ENCODE results near the gene RBM6.

DNA sequence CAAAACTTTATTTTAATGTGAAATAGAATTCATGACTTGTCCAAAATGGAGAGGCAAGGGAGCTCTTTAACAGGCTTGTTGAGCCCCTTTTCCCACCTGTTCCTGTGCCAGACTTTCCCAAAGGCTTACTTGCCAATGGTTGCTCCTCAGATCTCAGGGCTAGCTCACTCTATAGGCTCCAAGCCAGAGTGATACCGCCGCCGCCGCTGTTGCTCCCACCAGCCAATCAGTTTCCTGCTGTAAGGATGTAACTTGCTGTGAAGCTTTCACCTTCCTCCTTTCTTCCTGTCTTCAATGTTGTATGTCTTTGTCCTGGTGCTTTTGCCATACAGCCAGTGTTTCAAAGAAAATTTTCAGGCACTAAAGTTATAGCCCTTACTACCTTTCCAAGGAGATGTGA is 107.5 kb downstream of the RBM6 start:
- TF ChIP-seq STAT6 (CRISPR knock-in tag; IDR thresholded peaks at IDR 0.05) (no peak), NFRKB (IDR thresholded peaks at IDR 0.05; ENCODE audit: low read depth) (no peak), NR2C2 (CRISPR knock-in tag; IDR thresholded peaks at IDR 0.05) (no peak), NR2C2 (tag; IDR thresholded peaks at IDR 0.05) (no peak), KDM4B (IDR thresholded peaks at IDR 0.05; ENCODE audit: borderline replicate concordance in 2 of 2, low read depth in 1 of 2) (no peak), ETV6 (IDR thresholded peaks at IDR 0.05; ENCODE audit: borderline replicate concordance in 1 of 2, low read depth in 2 of 2, low read length in 1 of 2) (no peak), ETV6 (CRISPR knock-in tag; IDR thresholded peaks at IDR 0.05; ENCODE audit: borderline replicate concordance) (no peak), ZNF121 (CRISPR knock-in tag; conservative IDR thresholded peaks at IDR 0.05) (no peak), ELK3 (CRISPR knock-in tag; IDR thresholded peaks at IDR 0.05) (no peak), FOXM1 (IDR thresholded peaks at IDR 0.05; ENCODE audit: low read depth) (no peak), FOXM1 (CRISPR knock-in tag; IDR thresholded peaks at IDR 0.05; ENCODE audit: low read depth) (no peak), TFAM (CRISPR knock-in tag; conservative IDR thresholded peaks at IDR 0.05) (no peak), CTCF (IDR thresholded peaks at IDR 0.05 in 2 of 3, conservative IDR thresholded peaks at IDR 0.05 in 1 of 3; ENCODE audit: insufficient read depth in 2 of 3, low read depth in 1 of 3, low read length in 3 of 3) (no peak)
